CD4-positive, CD25-positive, alpha-beta regulatory T cell (primary cell): ENCODE data around the gene FAM120B. TPM values are rescaled to one million over a fixed set of nuclear protein-coding genes. Genes with fewer than 3 reads are reported as not detected.

Experiments
- polyA plus RNA-seq, 4 donors: library from polyadenylated mRNA; unstranded; fragments of 300-500 nt; fragmentation: Illumina TruSeq; gene quantifications; one replicate each; pipeline ENCODE4 v1.2.3, GENCODE V29; 2021
- total RNA-seq: library from RNA; stranded (reverse); gene quantifications from one replicate; pipeline ENCODE4 v1.2.3, GENCODE V29; 2022

FAM120B gene
- total and polyA plus RNA-seq, 5 donors from 2014 or later: 28.0 to 35.0 (median 31.1) TPM

Other genes starting within 250 kb of the FAM120B start
- 1.1 TPM for gene DLL1, start 15.7 kb upstream of the FAM120B start, total RNA-seq
- under 1 TPM in 2 of 4 donors, not detected in 2; 0.28 to 0.29 TPM for gene DLL1, start 15.7 kb upstream of the FAM120B start, polyA plus RNA-seq
- 103 TPM for gene PSMB1, start 246.5 kb downstream of the FAM120B start, total RNA-seq
- 100 to 1,000 TPM; 562 to 702 (median 622) TPM for gene PSMB1, start 246.5 kb downstream of the FAM120B start, polyA plus RNA-seq
- gene TBP, start 247.6 kb downstream of the FAM120B start, total RNA-seq: 16.5 TPM
- gene TBP, start 247.6 kb downstream of the FAM120B start, polyA plus RNA-seq: 10 to 100 TPM; 15.6 to 25.5 (median 21.8) TPM